RWPE1 (cell line): ENCODE results near the gene ZBTB21.

ENCODE experiments used
- CTCF ChIA-PET: fragments of 350-600 bp; sonication (Branson Sonifier 250); formaldehyde crosslinking; extraction: SDS; loops from one replicate; lab custom pipeline; 2021; lab: Yijun Ruan, JAX
- POLR2A ChIA-PET: fragments of 400-600 bp; formaldehyde crosslinking; extraction: SDS; loops from one replicate; lab custom pipeline; 2020; ENCODE audit warnings: antibody characterized with exemption; ENCODE audit not compliant: low non-redundant PET; lab: Yijun Ruan, JAX
- DNase-seq: peaks from one replicate; pipeline ENCODE4 v3.0.0; 2012; ENCODE audit warnings: low spot score
- H3K27ac ChIP-seq: fragments of 450-650 bp; 2 replicates; pipeline ENCODE4 v1.5.1; 2017
- TF ChIP-seq, protein P1 (sequence below): fragments of 450-650 bp; conservative IDR thresholded peaks from 2 replicates; pipeline ENCODE4 v1.5.1; 2017; ENCODE audit warnings: low read depth, mild to moderate bottlenecking

The ZBTB21 gene

DNA sequence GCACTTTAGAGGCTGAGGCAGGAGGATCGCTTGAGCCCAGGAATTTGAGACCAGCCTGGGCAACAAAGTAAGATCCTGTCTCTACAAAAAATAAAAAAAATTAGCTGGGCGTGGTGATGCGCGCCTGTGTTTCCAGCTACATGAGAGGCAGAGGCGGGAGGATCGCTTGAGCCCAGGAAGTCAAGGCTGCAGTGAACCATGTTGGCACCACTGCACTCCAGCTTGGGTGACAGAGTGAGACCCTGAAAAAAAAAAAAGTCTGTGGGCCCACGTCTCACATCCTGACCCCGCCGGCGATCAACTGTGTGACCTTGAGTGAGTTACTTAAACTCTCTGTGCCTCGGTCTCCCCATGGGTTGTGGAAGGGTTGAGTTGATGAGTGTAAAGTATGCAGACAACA lies 12.7 kb upstream of the ZBTB21 start:
- ChIA-PET POLR2A (no interaction called here), CTCF (no interaction called here)
- H3K27ac ChIP-seq: no peak overlapping the region
- no peak for DNase-seq
- TF ChIP-seq, protein P1, sequence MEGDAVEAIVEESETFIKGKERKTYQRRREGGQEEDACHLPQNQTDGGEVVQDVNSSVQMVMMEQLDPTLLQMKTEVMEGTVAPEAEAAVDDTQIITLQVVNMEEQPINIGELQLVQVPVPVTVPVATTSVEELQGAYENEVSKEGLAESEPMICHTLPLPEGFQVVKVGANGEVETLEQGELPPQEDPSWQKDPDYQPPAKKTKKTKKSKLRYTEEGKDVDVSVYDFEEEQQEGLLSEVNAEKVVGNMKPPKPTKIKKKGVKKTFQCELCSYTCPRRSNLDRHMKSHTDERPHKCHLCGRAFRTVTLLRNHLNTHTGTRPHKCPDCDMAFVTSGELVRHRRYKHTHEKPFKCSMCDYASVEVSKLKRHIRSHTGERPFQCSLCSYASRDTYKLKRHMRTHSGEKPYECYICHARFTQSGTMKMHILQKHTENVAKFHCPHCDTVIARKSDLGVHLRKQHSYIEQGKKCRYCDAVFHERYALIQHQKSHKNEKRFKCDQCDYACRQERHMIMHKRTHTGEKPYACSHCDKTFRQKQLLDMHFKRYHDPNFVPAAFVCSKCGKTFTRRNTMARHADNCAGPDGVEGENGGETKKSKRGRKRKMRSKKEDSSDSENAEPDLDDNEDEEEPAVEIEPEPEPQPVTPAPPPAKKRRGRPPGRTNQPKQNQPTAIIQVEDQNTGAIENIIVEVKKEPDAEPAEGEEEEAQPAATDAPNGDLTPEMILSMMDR: no peak

- no peak for DNase-seq
- no peak overlapping the region for H3K27ac ChIP-seq
- POLR2A ChIA-PET: no interaction called here
- TF ChIP-seq, protein P1: no peak
- CTCF ChIA-PET: no interaction called here
These were observed 11.9 kb upstream of the ZBTB21 start for GRCh38 chr21:42022091-42022430.

GRCh38 chr21:42021371-42022090 lies 11.4 kb upstream of the ZBTB21 start:
- POLR2A ChIA-PET: no interaction called here
- DNase-seq: no peak
- CTCF ChIA-PET: no interaction called here
- TF ChIP-seq, protein P1: no peak
- no peak overlapping the region for H3K27ac ChIP-seq

- H3K27ac ChIP-seq: no peak overlapping the region
- ChIA-PET CTCF (no interaction called here), POLR2A (no interaction called here)
- TF ChIP-seq, protein P1: no peak
- no peak for DNase-seq
These were observed 9.5 kb upstream of the ZBTB21 start for GRCh38 chr21:42019706-42020105.

DNA sequence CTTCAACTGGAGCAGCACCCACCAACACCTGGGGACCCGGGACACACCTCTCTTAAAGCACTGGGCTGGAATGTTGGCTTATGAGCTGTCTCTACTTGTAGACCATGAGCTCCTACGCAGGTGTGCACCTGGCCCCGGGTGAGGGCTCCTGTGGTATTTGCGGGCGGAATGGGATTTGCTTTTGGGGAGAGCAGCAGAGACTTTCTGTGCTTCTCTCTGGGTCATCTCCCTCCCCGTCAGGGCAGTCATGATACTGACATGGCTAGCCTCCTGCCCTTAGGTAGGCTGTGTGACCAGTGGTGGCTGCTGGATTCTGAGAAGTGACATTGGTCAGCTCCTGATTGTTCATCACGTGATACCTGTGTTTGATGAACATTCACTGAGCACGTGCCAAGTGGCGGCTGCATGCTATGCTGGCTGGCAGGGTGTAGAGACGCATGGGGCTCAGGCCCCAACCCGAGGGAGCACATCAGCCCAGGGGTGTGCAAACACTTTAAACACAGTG lies 9.0 kb upstream of the ZBTB21 start:
- peak; percentile 45 for DNase-seq
- ChIA-PET CTCF (no interaction called here), POLR2A (no interaction called here)
- TF ChIP-seq, protein P1: no peak
- H3K27ac ChIP-seq: no peak overlapping the region

GRCh38 chr21:42017022-42017421 lies 6.9 kb upstream of the ZBTB21 start:
- CTCF ChIA-PET: interaction anchor here (0.6 kb wide), 2 partner anchors 70 to 113 kb away, joined by 3 read pairs; no protein-coding TSS in a partner anchor

More at GRCh38 chr21:42017022-42017421, 6.9 kb upstream of the ZBTB21 start:
- POLR2A ChIA-PET: no interaction called here
- DNase-seq: no peak
- TF ChIP-seq, protein P1: no peak
- H3K27ac ChIP-seq: no peak overlapping the region
